NT2/D1 (cell line): ENCODE data around the gene ZNF419.

Experiments used
- SUZ12 ChIP-seq: IDR thresholded peaks from 2 replicates; pipeline ENCODE4 v1.6.1; 2011; ENCODE audit not compliant: insufficient read length, insufficient read depth; ENCODE audit errors: extremely low read depth
- YY1 ChIP-seq: IDR thresholded peaks from 2 replicates; pipeline ENCODE4 v1.6.1; 2011; ENCODE audit not compliant: insufficient read length, insufficient read depth
- ZNF274 ChIP-seq: IDR thresholded peaks from 2 replicates; pipeline ENCODE4 v1.6.1; 2011; ENCODE audit warnings: mild to moderate bottlenecking, low read depth, low read length

- no peak for TF ChIP-seq SUZ12
- no peak for TF ChIP-seq YY1
- TF ChIP-seq ZNF274, result no peak
Measured at GRCh38 chr19:57443121-57443696, 44.3 kb upstream of the ZNF419 start.
